SK-N-SH treated with all-trans-retinoic acid at 6 μM for 48 hours (cell line): ENCODE results near the gene DNAH1.

Experiments used
- BACH2 ChIP-seq: fragments of 250-450 bp; sonication (Bioruptor Pico); IDR thresholded peaks from 2 replicates; pipeline ENCODE4 v1.9.0; 2021; ENCODE audit warnings: mild to moderate bottlenecking, borderline replicate concordance
- CREB5 ChIP-seq: fragments of 250-450 bp; sonication (Bioruptor Pico); IDR thresholded peaks from 2 replicates; pipeline ENCODE4 v1.5.1; 2020; ENCODE audit warnings: low read depth, mild to moderate bottlenecking, moderate library complexity
- PATZ1 ChIP-seq: fragments of 250-450 bp; sonication (Bioruptor Pico); IDR thresholded peaks from 2 replicates; pipeline ENCODE4 v1.8.0; 2020; ENCODE audit warnings: mild to moderate bottlenecking, moderate library complexity, borderline replicate concordance
- ZFP30 ChIP-seq: fragments of 450-650 bp; formaldehyde crosslinking; IDR thresholded peaks from 2 replicates; pipeline ENCODE4 v1.5.0; 2022; ENCODE audit warnings: mild to moderate bottlenecking, moderate library complexity
- ZNF70 ChIP-seq: fragments of 450-650 bp; formaldehyde crosslinking; IDR thresholded peaks from 2 replicates; pipeline ENCODE4 v1.5.0; 2020; ENCODE audit warnings: mild to moderate bottlenecking, moderate library complexity

GRCh38 chr3:52294320-52295150 lies 21.6 kb upstream of the DNAH1 start:
- TF ChIP-seq ZFP30 (no peak), PATZ1 (CRISPR knock-in tag) (no peak), CREB5 (CRISPR knock-in tag) (no peak), BACH2 (CRISPR knock-in tag) (no peak), ZNF70 (no peak)
